ENCODE measurements around the gene PCYT2. TPM values are rescaled to one million over a fixed set of nuclear protein-coding genes. Genes with fewer than 3 reads are reported as not detected.

Gene PCYT2
- total RNA-seq, 2 experiments from 2014 or later: 20.5 to 22.6 TPM

DNA sequence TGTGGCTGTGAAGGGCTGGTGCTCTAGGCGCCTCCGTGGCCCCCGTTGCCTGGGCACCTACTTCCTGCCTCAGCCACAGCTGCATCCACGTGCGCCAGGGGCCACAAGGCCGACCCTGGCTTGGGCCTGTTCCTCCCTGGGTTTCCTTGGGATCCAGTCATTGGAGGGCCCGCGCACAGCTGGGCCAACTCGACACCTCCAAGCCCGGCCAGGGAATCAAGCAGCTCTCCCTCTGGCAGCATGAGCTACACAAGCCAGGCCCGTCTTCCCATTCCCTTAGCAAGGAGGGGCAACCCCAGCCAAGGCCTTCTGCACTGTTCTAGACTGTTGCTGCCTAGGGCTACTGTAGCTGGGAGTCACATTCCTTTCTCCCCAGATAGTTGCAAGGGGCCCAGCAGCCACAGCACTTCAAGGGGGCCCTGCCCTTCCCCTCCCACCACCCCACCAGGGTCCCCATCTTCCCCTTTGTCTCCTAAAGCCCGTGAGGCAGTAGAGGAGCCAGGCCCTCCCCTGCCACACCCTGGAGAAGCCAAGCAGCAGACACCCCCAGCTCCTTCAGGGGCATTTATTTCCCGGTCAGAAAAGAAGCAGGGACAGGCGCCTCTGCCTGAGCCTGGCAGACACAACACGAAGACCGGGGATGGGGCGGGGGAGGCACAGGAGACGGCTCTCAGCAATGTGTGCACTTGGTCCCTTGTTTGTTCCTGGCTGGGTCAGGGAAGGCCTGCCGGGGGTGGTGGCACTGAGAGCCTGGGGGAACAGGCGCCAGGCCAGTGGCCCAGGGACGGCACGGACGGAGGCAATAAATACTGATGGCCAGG, 43.8 kb downstream of the PCYT2 start:
- TF ChIP-seq, protein P1, sequence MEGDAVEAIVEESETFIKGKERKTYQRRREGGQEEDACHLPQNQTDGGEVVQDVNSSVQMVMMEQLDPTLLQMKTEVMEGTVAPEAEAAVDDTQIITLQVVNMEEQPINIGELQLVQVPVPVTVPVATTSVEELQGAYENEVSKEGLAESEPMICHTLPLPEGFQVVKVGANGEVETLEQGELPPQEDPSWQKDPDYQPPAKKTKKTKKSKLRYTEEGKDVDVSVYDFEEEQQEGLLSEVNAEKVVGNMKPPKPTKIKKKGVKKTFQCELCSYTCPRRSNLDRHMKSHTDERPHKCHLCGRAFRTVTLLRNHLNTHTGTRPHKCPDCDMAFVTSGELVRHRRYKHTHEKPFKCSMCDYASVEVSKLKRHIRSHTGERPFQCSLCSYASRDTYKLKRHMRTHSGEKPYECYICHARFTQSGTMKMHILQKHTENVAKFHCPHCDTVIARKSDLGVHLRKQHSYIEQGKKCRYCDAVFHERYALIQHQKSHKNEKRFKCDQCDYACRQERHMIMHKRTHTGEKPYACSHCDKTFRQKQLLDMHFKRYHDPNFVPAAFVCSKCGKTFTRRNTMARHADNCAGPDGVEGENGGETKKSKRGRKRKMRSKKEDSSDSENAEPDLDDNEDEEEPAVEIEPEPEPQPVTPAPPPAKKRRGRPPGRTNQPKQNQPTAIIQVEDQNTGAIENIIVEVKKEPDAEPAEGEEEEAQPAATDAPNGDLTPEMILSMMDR (IDR thresholded peaks at IDR 0.05): no peak
- H3K4me3 Mint-ChIP-seq: peak overlapping the region; percentile 25
- no peak for ATAC-seq
- no peaks in the 10 kb centered on the region for H3K27me3 Mint-ChIP-seq
- H3K4me1 Mint-ChIP-seq (ENCODE audit: low read depth): peaks cover 39% of the 10 kb centered on the region
- H3K36me3 Mint-ChIP-seq (ENCODE audit: low read depth): peaks cover 49% of the 10 kb centered on the region
- ChIA-PET POLR2A (interaction anchor here (0.7 to 3.6 kb wide), 20 partner anchors 9 to 435 kb away, joined by 3 to 14 read pairs (median 4); partner anchors contain the start of genes ANAPC11, MCRIP1, MRPL12 and SLC25A10), CTCF (no interaction called here)
- intact Hi-C loops (cut with micrococcal nuclease): no loop called here
- peak; percentile 58 for DNase-seq
- H3K9me3 Mint-ChIP-seq: no peaks in the 10 kb centered on the region
- H3K27ac Mint-ChIP-seq: peak overlapping the region; percentile 83

DNA sequence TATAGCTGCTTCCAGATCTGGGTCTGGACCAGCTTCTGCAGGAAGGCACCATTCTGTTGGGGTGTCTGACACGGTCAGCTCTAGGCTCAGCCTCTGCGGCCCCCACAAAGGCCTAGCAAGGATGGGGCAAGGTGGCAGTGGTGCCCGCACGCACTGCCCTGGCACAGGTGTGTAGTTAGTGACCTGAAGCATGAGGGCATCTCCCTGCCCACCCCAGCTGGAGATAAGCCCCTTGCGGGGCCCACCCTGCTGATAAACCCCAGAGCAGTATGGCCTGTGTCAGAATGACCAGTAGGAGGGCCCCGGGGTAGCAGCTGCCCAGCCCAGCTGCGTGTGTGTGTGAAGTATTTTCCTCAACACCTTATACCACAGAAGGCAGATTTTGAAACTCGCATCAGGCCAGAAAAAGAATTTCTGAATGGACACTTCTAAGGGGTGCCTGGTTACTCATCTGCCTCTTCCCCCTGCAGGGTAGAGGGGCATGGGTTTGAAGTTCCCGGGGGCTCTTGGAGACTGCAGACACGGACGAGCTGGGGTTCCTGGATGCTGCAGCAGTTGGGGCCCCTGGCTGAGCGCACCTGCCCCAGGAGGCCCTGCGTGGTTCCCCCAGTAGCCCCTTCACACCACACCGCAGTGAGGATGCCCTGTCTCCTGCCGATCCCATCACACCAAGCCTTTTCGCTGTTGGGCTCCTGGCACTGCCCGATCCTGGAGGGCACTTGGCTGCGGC, 44.6 kb downstream of the PCYT2 start:
- ChIA-PET POLR2A (interaction anchor here (0.7 to 3.0 kb wide), 20 partner anchors 8 to 435 kb away, joined by 3 to 14 read pairs (median 4); partner anchors contain the start of genes ANAPC11, MCRIP1, MRPL12 and SLC25A10), CTCF (interaction anchor here (0.6 to 1.2 kb wide), 2 partner anchors 88 to 131 kb away, joined by 3 read pairs; no protein-coding TSS in a partner anchor)
- peaks cover 50% of the 10 kb centered on the region for H3K36me3 Mint-ChIP-seq (ENCODE audit: low read depth)
- H3K27me3 Mint-ChIP-seq: no peaks in the 10 kb centered on the region
- DNase-seq (peak; percentile 20), ATAC-seq (no peak)
- H3K27ac Mint-ChIP-seq: peak overlapping the region; percentile 83
- no peaks in the 10 kb centered on the region for H3K9me3 Mint-ChIP-seq
- peaks cover 39% of the 10 kb centered on the region for H3K4me1 Mint-ChIP-seq (ENCODE audit: low read depth)
- intact Hi-C loops (cut with micrococcal nuclease): no loop called here
- TF ChIP-seq, protein P1 (IDR thresholded peaks at IDR 0.05): no peak
- peak overlapping the region; percentile 25 for H3K4me3 Mint-ChIP-seq

- H3K36me3 Mint-ChIP-seq (ENCODE audit: low read depth): peaks cover 54% of the 10 kb centered on the region
- TF ChIP-seq, protein P1 (IDR thresholded peaks at IDR 0.05): no peak
- CTCF ChIA-PET: interaction anchor here (0.6 to 1.2 kb wide), 2 partner anchors 89 to 131 kb away, joined by 3 read pairs; no protein-coding TSS in a partner anchor
- no peak for DNase-seq
- ATAC-seq: no peak
- intact Hi-C loops (cut with micrococcal nuclease): no loop called here
- POLR2A ChIA-PET: interaction anchor here (1.3 to 3.0 kb wide), 10 partner anchors 13 to 161 kb away, joined by 3 to 14 read pairs (median 7); partner anchors contain the start of genes ANAPC11, MRPL12 and SLC25A10
- H3K9me3 Mint-ChIP-seq: no peaks in the 10 kb centered on the region
- peaks cover 39% of the 10 kb centered on the region for H3K4me1 Mint-ChIP-seq (ENCODE audit: low read depth)
- no peak overlapping the region for H3K4me3 Mint-ChIP-seq
- peak overlapping the region; percentile 2 for H3K27ac Mint-ChIP-seq
- no peaks in the 10 kb centered on the region for H3K27me3 Mint-ChIP-seq
Measured at GRCh38 chr17:81865733-81866439, 45.3 kb downstream of the PCYT2 start.

DNA sequence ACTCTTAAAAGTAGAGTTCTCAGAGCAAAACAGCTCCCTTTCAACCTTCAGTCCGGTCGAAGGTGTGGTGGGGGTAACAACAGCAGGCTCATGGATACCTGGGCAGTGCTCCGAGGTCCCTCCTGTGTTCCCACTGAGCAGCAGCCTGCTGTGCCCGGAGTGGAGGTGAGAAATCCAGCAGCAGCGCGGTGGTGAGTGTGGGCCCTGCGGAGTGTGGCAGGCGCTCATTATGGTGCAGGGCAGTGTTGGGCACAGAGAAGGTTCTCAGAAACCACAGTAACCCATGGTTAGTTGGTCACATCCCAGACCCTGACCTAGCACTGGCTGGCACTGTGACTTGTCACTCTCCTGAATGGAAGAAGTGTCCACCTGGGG, 45.9 kb downstream of the PCYT2 start:
- ATAC-seq: no peak
- Mint-ChIP-seq H3K27ac (peak overlapping the region; percentile 2), H3K36me3 (ENCODE audit: low read depth) (peaks cover 55% of the 10 kb centered on the region), H3K4me3 (no peak overlapping the region), H3K4me1 (ENCODE audit: low read depth) (peaks cover 39% of the 10 kb centered on the region), H3K9me3 (no peaks in the 10 kb centered on the region), H3K27me3 (no peaks in the 10 kb centered on the region)
- ChIA-PET POLR2A (interaction anchor here (1.5 to 3.0 kb wide), 5 partner anchors 13 to 161 kb away, joined by 5 to 14 read pairs (median 8); partner anchors contain the start of gene MRPL12), CTCF (interaction anchor here (1.2 kb wide), 1 partner anchor 130 kb away, joined by 3 read pairs; no protein-coding TSS in a partner anchor)
- TF ChIP-seq, protein P1 (IDR thresholded peaks at IDR 0.05): no peak
- DNase-seq: no peak
- intact Hi-C loops (cut with micrococcal nuclease): no loop called here

All from activated CD8-positive, alpha-beta T cell treated with anti-CD3 and anti-CD28 coated beads for 36 hours (primary cell).